NCI-H2171 (cell line): ENCODE data around the gene KRTAP12-4.
"Not testable (repeated sequence)": the region's sequence is repeated elsewhere in the genome, so short reads cannot be mapped to it uniquely, and the experiment has no call there.

Experiments used
- DNase-seq: peaks from one replicate; lab custom pipeline; 2025; lab: John Stamatoyannopoulos, UW

KRTAP12-4 gene

GRCh38 chr21:44656868-44657267 lies 2.4 kb upstream of the KRTAP12-4 start:
- no peak for DNase-seq

DNA sequence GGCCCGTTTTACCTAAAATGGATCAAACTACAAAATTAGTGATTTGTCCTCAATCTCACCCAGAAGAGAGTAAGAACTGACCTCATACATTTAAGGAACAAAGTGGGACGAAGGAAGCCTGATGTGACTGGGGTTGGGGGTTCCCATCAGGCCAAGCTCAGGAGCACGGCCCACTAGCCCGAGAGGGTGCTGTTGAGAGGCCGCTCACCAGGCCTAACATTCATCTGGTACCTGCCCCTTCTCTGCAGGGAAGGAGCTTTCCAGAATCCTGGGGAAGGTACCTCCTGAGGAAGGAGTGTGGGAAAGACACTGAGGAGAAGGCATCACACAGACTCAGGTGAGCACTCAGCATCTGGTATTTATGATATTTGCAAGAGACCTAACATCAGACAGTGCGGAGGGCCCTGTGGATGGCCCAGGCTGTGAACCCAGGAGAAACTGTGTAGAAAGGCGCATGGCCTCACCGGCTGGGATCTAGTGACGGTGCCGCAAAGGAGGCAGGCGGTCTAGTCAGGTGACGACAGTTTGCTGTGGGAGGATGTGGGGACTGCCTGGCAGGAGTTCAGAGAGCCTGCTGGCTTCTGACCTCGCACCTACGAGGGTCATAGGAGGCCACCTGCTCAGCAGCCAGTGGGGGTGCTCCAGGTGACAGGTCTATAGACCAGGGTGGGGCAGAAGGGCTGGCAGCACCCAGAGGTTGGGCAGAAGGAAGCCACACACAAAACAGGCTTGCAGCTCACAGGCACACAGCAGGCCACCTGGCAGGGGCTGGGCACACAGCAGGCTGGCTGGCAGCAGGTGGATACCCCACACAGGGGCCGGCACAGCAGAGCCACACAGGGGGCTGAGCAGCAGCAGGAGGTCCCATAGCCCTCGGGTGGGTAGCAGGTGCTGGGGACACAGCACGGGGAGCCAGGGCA lies 543 bp downstream of the KRTAP12-4 start:
- no peak for DNase-seq

GRCh38 chr21:44653123-44653522 lies 1.3 kb downstream of the KRTAP12-4 start:
- DNase-seq, result no peak

DNA sequence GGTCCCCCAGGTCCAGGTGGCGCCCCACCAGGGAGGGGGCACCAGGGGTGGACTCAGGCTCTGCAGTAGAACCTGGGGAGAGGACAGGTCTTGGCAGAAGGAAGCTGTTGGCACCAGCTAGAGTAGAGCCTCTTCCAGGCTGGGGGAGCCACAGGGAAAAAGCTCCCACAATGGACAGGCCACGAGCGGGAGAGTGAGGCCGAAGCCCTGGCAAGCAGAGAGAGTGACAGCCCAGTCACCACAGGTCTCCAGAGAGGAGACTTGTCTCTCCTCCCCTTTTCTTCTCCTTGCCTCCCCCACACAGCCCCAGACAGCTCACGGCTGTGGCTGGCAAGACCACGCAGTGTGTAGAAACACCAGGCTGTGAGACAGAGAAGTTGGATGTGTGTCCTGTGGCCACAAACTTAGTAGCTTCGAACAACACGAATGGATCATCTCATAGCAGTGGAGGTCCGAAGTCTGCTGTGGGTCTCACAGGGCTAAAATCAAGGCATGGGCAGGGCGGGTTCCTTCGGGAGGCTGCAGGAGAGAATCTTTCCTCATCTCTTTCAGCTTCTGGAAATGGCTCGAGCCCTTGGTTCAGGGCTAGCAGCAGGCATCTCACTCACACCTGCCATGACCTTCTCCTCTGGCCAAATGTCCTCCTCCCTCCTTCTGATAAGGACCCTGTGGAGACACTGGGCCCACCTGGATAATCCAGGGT lies 3.3 kb downstream of the KRTAP12-4 start:
- DNase-seq, result no peak

- DNase-seq, result no peak
Observed at GRCh38 chr21:44650265-44650972, 4.0 kb downstream of the KRTAP12-4 start.

GRCh38 chr21:44649521-44650100 lies 4.8 kb downstream of the KRTAP12-4 start:
- no peak for DNase-seq

DNA sequence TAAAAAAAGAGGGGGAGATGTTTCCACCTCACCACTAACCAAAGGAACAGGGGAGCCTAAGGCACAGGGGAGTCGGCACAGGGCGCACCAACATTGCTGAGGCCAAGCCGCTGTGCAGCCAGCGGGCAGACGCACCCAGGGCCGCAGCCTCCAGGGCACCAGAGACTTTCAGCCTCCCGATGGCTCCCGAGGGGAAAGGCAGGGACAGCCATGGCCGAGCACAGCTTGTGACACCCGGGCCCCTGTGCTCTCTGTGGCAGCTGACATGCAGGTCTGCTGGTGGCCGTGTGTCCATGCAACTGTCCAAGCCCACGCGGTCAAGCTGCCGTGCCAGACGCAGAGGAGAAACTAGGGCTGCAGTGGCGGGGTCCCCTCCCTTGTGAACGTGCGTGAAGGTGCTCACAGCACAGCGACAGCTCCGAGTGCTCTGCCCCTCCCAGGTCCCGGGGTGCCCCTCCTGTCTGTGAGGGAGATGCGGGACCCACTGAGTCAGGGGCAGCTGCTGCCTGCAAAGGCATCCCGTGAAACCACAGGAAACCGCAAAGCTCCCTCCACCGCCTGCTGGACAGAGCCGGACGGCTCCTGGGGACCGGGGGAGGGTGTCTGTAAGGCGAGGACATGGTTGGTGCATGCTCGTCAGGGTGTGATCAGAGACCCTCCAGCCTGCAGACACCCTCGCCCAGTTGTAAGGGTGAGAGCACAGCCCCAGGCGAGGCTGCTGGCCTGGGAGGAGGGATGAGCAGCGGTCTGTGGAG lies 5.7 kb downstream of the KRTAP12-4 start:
- DNase-seq, result no peak

DNA sequence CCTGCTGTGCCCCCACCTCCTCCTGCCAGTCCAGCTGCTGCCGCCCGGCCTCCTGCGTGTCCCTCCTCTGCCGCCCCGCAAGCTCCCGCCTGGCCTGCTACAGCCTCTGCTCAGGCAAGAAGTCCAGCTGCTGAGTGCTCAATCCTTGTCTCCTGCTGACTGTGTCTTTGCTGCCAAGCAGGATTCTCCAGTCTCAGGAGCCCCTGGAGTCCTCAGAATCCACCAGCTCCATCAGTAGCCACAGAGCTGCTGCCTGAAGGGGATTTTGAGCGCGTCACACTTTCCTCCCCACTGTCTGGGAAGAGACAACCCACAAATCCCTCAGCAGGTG lies 7.3 kb downstream of the KRTAP12-4 start:
- no peak for DNase-seq

- not testable (repeated sequence) for DNase-seq
Observed at GRCh38 chr21:44646366-44647221, 7.9 kb downstream of the KRTAP12-4 start, which contains the start of gene KRTAP10-11. Gene KRTAP10-11 (plus strand): TSS chr21:44646414. CDS start chr21:44646459, 45 bp downstream.

DNA sequence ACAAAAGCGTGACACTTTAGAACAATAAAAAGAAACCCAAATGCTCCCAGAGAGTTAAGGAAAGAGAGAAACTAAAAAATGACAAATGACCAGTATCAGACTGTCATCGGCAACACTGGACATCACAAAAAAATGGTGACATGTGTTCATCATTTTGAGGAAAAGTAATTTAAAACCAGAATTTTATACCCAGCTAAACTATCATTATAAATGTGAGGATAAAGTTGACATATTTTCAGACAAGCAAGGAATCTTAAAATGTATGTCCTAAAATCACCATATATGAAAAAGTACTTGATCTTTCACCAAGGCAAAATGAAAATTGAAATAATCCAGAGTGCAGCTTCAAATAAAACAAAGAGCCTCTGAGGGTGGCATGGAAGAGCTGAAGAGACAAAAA lies 9.6 kb downstream of the KRTAP12-4 start:
- no peak for DNase-seq

DNA sequence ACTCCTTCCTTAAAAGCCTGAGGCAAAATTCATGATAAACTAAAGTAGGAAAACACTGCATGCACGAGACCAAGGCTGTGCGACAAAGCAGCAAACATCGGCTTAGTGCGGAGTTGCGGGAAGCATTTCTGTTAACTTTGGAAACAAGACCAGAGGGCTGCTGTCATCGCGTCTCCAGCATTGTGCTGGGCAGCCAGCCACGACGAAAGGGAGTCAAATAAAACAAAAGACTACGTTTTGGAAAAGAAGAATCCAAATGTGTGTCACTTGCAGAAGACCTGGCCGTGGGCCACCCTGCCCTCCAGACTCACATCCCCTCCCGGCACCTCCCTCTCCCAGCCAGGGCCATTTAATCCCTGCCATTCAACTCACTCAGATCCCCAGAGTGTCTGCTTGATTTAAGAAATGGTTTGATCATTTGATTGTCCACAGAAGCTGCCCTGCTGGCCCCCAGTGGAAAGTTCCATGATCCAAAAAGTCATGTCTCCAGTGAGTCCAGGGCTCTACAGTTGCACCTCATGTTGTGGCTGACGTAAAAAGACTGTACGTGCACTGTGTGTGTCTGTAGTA lies 10.6 kb downstream of the KRTAP12-4 start:
- DNase-seq, result no peak

GRCh38 chr21:44640761-44641160 lies 13.7 kb downstream of the KRTAP12-4 start:
- DNase-seq, result no peak

DNA sequence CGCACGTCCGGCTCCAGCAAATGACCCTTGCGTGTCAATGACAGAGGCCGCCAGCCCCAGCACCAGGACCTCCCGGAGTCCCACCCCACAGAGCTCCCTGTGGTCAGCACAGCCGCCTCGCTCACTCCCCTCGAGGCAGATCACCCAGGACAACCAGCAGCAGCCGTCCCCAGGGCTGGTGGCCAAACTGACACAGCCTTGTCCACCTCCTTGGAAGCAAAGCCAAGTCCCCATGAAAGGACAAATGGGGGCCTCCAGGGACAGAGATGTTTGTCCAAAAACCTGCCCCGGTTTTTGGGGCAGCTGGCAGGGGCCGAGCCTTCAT lies 15.2 kb downstream of the KRTAP12-4 start:
- DNase-seq, result no peak

GRCh38 chr21:44638506-44639330 lies 15.7 kb downstream of the KRTAP12-4 start:
- not testable (repeated sequence) for DNase-seq

- not testable (repeated sequence) for DNase-seq
Observed at GRCh38 chr21:44637851-44638348, 16.6 kb downstream of the KRTAP12-4 start.

DNA sequence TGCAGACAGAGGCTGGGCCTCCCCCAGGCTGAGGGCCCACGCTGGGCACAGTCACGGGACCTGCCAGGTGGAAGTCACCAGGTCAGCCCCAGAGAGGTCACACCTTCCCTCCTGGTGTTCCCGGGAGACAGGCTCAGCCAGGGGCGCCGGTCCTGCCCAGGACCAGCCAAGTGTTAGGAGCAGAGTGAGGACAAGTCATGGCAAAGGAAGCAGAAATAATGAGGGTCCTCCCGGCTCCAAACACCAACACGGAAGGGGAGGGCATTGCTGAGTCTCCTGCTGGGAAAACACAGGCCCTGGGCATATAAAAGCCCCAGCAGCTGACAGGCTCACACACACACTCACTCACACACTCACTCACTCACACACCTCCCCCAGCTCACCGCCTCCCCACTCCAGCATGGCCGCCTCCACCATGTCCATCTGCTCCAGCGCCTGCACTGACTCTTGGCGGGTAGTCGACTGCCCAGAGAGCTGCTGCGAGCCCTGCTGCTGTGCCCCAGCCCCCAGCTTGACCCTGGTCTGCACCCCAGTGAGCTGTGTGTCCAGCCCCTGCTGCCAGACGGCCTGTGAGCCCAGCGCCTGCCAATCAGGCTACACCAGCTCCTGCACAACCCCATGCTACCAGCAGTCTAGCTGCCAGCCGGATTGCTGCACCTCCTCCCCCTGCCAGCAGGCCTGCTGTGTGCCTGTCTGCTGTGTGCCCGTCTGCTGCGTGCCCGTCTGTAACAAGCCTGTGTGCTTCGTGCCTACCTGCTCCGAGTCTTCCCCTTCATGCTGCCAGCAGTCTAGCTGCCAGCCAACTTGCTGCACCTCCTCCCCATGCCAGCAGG lies 17.2 kb downstream of the KRTAP12-4 start, which contains the start of gene KRTAP10-10:
Gene KRTAP10-10 (plus strand): TSS at position 339 of the 833 bp plus-strand sequence. CDS start 62 bp downstream, at position 401.
- no peak for DNase-seq

GRCh38 chr21:44636209-44637017 lies 18.0 kb downstream of the KRTAP12-4 start:
- DNase-seq, result no peak
